CD4-positive, alpha-beta T cell treated with Interleukin-17A for 1 hour (primary cell): ENCODE results near the gene MTA2.
"Not testable (repeated sequence)": the region's sequence is repeated elsewhere in the genome, so short reads cannot be mapped to it uniquely, and the experiment has no call there.

Source experiments
- DNase-seq: peaks from one replicate; pipeline ENCODE4 v3.0.0-alpha.2; 2020

The MTA2 gene

GRCh38 chr11:62592146-62592815, 9.4 kb downstream of the MTA2 start:
- no peak for DNase-seq

GRCh38 chr11:62591448-62592145, 10.1 kb downstream of the MTA2 start, which contains the start of gene TUT1:
TSS of gene TUT1 (minus strand) at chr11:62591523. CDS start at chr11:62591485, 38 bp downstream.
- DNase-seq: peak; percentile 99

- DNase-seq: peak; percentile 35
Observed at GRCh38 chr11:62588966-62589637, 12.6 kb downstream of the MTA2 start.

GRCh38 chr11:62585356-62585755, 16.3 kb downstream of the MTA2 start:
- DNase-seq: not testable (repeated sequence)

- DNase-seq: not testable (repeated sequence)
Observed at GRCh38 chr11:62581735-62582134, 19.9 kb downstream of the MTA2 start.

- no peak for DNase-seq
Observed at GRCh38 chr11:62580959-62581715, 20.5 kb downstream of the MTA2 start.

GRCh38 chr11:62579252-62579651, 22.4 kb downstream of the MTA2 start:
- DNase-seq: no peak

GRCh38 chr11:62578541-62578940, 23.1 kb downstream of the MTA2 start:
- DNase-seq: no peak

- DNase-seq: no peak
Observed at GRCh38 chr11:62577046-62577714, 24.5 kb downstream of the MTA2 start.

GRCh38 chr11:62575837-62576236, 25.8 kb downstream of the MTA2 start:
- DNase-seq: no peak

- DNase-seq: no peak
Observed at GRCh38 chr11:62575156-62575555, 26.5 kb downstream of the MTA2 start.

GRCh38 chr11:62574363-62575071, 27.1 kb downstream of the MTA2 start:
- DNase-seq: no peak

GRCh38 chr11:62573592-62574362, 27.9 kb downstream of the MTA2 start, which contains the start of gene EEF1G:
TSS of gene EEF1G (minus strand) at chr11:62573891. CDS start at chr11:62573842, 49 bp downstream.
- DNase-seq: peak; percentile 100

GRCh38 chr11:62573006-62573591, 28.6 kb downstream of the MTA2 start:
- DNase-seq: peak; percentile 42

GRCh38 chr11:62572431-62572830, 29.2 kb downstream of the MTA2 start:
- no peak for DNase-seq

GRCh38 chr11:62571493-62571892, 30.2 kb downstream of the MTA2 start:
- DNase-seq: not testable (repeated sequence)

GRCh38 chr11:62570903-62571302, 30.8 kb downstream of the MTA2 start:
- not testable (repeated sequence) for DNase-seq

- no peak for DNase-seq
Observed at GRCh38 chr11:62569611-62570010, 32.1 kb downstream of the MTA2 start.

GRCh38 chr11:62567018-62567633, 34.5 kb downstream of the MTA2 start:
- no peak for DNase-seq

GRCh38 chr11:62566247-62566646, 35.4 kb downstream of the MTA2 start:
- DNase-seq: no peak
